ENCODE data around the gene ROBO4.

ROBO4 gene

DNA sequence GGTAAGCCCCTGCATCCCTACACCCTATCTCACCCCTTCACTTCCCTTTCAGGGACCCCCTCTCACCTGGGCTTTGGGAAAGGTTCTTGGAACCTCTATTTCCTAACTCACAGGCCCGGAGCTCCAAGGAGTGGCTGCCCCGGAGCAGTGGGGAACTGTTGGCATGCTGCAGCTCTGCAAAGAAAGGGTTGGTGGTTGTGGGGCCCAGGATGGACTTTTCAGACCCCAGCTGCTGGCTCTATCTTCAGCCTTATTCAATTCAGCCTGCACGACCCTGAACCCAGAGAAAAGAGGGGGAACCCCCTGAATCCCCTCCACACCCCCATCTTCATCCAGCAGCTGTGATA lies 10.0 kb downstream of the ROBO4 start:
- no peak for DNase-seq

GRCh38 chr11:124886978-124887666 lies 10.5 kb downstream of the ROBO4 start:
- no peak for DNase-seq

DNA sequence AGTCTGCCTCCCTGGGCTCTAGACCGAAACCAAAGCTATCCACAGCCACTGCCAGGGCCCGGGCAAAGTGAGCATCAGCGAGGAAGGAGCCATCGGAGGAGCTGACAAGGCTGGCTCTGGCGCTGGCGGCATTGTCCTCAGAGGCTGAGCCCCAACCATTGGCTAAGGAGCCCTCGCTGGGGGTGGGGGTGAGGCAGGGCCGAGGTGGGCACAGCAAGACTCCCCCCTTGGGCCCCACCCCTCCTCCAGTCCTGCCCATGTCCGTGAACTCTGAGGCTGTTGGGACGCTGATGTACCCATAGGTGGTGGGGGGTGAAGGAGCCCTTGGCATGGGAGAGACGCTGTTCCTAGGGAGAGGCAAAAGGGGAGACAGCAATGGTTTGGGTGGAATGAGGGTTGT lies 11.2 kb downstream of the ROBO4 start:
- DNase-seq = no peak

DNA sequence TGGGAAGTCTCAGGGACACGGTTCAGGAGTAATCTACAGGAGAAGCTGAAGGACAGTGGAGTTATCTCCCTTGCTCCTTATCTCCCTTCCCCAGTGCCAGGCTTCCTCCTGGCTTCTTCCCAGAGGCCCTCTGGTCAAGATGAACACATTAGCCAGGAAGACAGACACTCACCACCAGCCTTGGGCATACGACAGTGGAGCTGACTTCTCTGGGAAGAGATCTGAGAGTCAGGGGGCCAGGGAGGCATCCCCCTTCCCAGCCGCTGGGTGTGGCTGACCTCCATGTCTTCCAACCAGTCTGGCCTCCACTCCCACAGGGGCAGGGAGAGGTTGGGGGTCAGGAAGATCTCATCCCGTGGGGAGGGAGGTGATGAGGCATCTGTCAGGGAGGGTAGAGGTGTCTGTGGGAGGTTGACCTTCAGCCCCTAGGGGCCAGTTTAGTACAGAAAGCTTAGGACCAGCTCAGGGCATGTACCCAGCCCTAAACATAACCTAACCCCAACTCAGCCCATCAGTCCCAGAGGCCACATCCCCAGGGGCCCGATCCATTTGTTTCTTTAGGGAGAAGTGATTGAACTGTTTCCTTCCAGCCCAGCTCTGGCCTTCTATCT lies 12.7 kb downstream of the ROBO4 start:
- DNase-seq = no peak

DNA sequence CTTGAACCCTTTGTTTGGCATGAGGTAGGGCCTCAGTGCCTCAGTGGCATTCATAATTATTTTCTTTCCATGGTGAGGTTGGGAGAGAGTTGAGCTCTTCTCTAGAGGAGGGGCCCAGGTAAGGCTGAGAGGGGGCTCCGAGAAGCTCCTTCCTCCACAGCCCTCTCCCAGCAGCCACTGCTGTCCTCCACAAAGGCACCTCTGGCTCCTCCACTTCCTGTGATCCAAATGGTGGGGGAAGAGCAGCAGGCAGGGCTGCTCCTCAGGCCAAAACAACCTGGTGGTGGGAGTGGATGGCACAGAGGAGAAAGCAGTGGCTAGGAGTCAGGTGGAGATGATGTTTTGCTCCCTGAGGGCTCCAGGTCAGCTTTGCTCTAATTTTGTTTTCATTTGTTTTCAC lies 13.3 kb downstream of the ROBO4 start:
- DNase-seq = no peak

DNA sequence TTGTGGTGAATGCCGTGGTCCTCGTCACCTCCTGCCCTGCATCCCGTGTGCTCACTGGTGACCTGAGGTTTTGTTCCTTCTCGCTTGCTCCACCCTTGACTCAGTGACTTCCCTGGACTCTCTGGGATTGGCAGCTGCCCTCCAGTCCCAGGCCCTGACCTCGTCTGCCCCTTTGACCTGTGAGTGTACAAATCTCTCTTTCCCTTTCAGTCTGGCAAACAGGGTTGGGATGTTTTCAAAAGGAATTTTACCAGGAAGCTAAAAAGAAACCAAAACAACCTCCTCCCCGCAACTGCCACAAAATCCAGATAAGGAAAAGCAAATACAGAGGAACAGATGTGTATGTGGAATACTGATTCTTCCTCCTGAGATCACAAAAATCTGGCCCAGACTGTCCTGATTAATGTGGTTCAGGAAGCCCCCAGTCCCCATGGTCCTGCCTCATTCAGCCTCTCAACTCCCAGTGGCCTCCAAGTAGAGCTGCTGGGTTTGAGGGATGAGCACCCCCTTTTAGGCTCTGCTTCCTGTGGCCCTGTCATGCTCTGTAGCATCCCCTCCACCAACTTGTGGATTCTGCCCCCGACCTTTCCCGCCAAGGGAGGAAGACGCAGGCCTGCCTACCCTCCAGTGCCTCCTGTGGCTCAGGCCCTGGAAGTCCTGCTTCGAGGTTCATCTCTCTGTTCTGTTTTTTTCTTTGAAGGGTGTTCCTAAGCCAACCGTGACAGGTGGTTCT lies 15.2 kb downstream of the ROBO4 start:
- DNase-seq = no peak

DNA sequence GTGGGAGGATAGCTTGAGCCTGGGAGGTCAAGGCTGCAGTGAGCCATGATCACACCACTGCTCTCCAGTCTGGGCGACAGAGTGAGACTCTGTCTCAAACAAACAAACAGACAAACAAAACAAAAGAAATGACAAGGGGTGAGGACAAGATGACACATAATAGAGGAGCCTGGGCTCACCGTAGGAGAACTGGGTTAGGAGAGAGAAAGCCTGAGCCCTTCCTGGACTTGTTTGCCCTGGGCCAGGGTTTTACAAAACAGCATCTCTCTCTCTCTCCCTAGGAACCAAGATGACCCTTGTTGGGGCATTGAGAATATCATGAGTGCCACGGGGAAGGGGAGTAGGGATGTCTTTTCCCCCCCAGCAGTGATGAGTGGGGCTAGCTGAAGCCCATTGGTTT lies 16.7 kb downstream of the ROBO4 start:
- DNase-seq = no peak

- DNase-seq = no peak
These were observed 17.4 kb downstream of the ROBO4 start for GRCh38 chr11:124880290-124880611.

DNA sequence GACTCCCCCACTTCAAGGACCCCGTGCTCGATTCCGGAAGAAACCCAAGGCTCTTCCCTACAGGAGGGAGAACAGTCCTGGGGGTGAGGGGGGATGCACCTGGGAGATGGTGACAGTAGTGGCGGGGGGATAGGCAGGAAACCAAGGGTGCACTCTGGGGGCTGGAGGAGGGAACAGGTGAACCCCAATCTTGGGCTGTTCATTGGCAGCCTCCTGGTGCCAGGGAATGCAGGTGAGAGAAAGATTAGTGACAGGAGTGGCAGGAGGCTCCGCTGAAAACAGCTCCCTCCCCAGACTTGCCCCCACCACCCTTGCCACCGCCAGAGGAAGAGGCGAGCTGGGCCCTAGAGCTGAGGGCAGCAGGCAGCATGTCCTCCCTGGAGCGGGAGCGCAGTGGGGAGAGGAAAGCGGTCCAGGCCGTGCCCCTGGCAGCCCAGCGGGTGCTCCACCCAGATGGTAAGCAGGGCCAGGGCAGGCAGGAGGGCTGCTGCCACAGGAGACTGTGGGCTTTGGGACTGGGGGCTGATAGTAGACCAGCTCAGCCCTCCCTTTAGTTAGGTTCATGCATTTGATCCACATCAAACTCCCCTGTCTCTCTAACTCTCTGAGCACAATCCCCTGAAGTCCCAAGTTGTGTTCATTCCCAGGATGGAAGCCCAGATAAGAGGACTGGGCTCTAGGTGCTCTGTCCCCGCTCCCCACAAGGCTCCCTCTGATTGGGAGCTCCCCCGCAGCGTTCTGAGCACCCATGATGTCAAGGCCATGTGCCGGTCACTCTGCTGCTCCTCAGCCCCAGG lies 18.0 kb downstream of the ROBO4 start:
- no peak for DNase-seq

DNA sequence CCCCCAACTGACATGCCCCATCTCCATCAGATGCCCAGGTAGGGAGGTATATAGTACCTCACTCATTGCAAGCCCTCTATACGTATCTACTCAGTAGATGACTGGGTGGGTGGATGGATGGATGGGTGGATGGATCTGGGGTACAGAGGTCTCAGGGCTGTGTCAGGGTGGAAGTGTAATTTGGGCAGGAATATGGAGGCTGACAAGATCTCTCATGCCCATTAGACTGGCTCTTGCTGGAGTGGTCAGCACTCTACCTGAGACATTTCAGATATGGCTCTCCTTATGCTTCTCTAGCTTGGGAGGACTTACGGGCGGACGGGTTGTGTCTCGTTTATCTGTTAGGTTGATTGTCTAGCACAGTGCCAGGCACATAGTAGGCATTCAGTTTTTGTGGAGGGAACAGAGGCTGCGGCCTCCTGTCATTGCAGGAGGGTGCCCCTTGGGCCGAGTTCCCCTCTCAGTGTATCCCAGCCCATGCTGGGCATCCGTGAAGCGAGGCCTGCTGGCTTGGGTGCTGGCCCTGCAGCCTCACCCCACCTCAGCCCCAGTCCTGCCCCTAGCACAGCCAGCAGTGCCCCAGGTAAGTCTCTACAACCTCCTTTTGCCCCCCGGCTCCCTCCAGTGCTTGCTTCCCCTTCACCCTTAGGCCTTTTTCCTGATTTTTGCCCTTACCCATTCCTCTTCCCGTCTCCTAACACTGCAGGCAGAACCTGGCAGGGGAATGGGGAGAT lies 18.7 kb downstream of the ROBO4 start:
- DNase-seq = no peak

DNA sequence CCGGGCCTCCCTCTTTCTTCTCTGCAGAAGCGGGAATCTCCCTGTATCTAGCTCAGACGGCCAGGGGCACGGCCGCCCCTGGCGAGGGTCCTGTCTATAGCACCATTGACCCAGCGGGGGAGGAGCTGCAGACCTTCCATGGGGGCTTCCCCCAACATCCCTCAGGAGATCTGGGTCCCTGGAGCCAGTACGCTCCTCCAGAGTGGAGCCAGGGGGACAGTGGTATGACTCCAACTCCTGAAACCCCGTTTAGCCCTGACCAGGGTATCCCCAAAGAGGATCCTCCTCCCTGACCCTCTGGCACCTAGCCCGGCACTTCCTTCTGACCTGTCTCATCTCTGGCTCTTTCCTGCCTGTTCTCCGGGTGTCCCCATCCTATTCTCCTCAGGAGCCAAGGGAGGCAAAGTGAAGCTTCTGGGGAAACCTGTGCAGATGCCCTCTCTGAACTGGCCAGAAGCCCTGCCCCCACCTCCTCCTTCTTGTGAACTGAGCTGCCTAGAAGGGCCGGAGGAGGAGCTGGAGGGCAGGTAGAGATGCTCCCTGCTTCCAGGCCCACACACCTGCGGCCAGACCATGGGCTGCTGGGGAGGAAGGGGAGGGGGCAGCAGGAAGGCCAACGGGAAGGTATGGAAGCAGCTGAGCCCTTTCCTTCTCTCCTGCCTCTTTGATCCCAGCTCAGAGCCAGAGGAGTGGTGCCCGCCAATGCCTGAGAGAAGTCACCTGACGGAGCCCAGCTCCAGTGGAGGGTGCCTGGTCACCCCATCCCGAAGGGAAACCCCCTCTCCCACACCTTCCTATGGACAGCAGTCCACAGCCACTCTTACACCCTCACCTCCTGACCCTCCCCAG lies 19.5 kb downstream of the ROBO4 start:
- DNase-seq = no peak

GRCh38 chr11:124877631-124877909 lies 20.1 kb downstream of the ROBO4 start:
- DNase-seq = no peak

GRCh38 chr11:124876818-124877630 lies 20.6 kb downstream of the ROBO4 start:
- no peak for DNase-seq

GRCh38 chr11:124875943-124876817 lies 21.5 kb downstream of the ROBO4 start:
- DNase-seq = peak; percentile 57 to 64

DNA sequence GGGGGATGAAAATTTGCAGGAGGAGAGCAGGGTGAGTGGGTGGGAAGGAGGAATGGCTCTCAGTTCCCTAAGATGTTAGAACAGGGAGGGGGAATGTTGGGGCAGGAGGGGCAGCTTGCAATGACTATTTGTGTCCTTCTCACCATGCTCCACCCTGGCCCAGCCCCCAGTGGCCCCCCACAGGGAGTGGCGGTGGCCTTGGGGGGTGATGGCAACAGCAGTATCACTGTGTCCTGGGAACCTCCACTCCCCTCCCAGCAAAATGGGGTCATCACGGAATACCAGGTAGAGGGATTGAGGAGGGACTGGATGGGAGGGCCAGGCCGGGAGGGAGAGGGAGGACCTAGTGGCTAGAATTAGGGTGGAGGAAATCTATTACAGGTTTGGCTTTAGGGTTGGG lies 22.3 kb downstream of the ROBO4 start:
- no peak for DNase-seq

GRCh38 chr11:124874571-124875255 lies 23.0 kb downstream of the ROBO4 start:
- DNase-seq = no peak

- DNase-seq = no peak
These were observed 23.7 kb downstream of the ROBO4 start for GRCh38 chr11:124873951-124874350.

- no peak for DNase-seq
These were observed 24.9 kb downstream of the ROBO4 start for GRCh38 chr11:124872741-124873140.

DNA sequence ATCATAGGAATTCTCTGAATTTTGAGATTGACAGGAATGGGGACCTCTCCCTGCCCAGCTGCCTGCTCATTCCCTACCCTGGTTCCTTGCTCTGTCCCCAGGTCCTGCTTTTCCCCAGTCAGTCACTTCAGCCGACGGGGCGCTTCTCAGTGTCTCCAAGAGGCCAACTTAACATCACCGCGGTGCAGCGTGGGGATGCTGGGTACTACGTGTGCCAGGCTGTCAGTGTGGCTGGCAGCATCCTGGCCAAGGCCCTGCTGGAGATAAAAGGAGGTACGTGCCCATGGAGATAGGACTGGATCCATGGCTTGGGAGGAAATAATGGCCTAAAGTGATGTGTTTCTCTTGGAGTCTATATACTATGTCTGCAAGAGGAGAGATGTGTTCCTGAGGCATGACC lies 25.4 kb downstream of the ROBO4 start:
- DNase-seq = no peak

- DNase-seq = no peak
These were observed 27.2 kb downstream of the ROBO4 start for GRCh38 chr11:124870430-124870829.
